ENCODE data around the gene ARSI. TPM values are rescaled to one million over a fixed set of nuclear protein-coding genes. Genes with fewer than 3 reads are reported as not detected.

ARSI gene
- total RNA-seq, 1 donor from 2014 or later = 3.5 TPM

GRCh38 chr5:150341331-150341730 is 38.6 kb upstream of the ARSI start:
- intact Hi-C loops (cut with DNase I) = no loop called here
- TF ChIP-seq CTCF (IDR thresholded peaks at IDR 0.05) = no peak
- no peak overlapping the region for H3K4me3 ChIP-seq
- H3K27me3 ChIP-seq (ENCODE audit: low read depth) = no peaks in the 10 kb centered on the region
- H3K4me1 ChIP-seq = no peaks in the 10 kb centered on the region
- DNase-seq (no peak), ATAC-seq (no peak)
- no peak overlapping the region for H3K27ac ChIP-seq
- no peaks in the 10 kb centered on the region for H3K36me3 ChIP-seq
- no peaks in the 10 kb centered on the region for H3K9me3 ChIP-seq

DNA sequence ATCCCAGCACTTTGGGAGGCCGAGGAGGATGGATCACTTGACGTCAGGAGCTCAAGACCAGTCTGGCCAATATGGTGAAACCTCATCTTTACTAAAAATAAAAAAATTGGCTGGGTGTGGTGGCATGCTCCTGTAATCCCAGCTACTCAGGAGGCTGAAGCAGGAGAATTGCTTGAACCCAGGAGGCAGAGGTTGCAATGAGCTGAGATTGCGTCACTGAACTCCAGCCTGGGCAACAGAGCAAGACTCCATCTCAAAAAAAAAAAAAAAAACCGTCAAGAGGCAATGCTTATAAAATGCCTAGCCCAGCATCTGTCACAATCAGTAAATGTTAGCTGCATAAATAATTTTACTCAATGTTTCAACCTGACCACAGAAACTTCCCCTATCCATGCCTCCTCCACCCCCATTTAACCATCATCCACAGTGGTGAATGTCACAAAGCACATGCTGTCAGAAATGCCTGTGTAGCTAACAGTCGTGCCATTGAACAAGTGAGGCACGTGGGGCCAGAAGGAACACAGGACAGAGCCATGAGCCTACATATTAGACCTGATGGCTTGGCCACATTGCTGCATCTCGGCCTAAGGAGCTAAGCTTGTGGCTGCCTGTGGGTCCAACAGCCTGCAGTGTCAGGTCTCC is 38.0 kb upstream of the ARSI start:
- DNase-seq (no peak), ATAC-seq (peak in 1 of 2 donors; percentile 19)
- H3K27ac ChIP-seq = no peak overlapping the region
- H3K4me1 ChIP-seq = no peaks in the 10 kb centered on the region
- no peaks in the 10 kb centered on the region for H3K36me3 ChIP-seq
- H3K9me3 ChIP-seq = no peaks in the 10 kb centered on the region
- intact Hi-C loops (cut with DNase I) = no loop called here
- no peak for TF ChIP-seq CTCF (IDR thresholded peaks at IDR 0.05)
- no peaks in the 10 kb centered on the region for H3K27me3 ChIP-seq (ENCODE audit: low read depth)
- H3K4me3 ChIP-seq = no peak overlapping the region

DNA sequence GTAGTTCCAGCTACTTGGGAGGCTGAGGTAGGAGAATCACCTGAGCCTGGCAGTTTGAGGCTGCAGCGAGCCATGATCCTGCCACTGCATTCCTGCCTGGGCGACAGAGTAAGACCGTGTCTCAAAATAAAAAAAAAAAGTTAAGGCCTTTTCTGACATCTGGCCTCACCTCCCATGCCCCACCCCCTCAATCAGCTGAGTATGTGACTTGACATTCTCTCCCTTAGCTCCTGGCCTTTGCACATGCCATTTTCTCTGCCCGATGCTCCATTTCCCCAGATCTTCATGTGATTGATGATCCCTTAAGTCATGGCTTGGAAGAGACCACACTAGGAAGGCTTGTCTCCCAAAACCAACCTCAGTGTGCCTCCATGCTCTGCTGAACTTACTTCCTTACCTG is 37.1 kb upstream of the ARSI start:
- DNase-seq = no peak
- Histone ChIP-seq H3K4me3 (no peak overlapping the region), H3K27me3 (ENCODE audit: low read depth) (no peaks in the 10 kb centered on the region), H3K36me3 (no peaks in the 10 kb centered on the region), H3K9me3 (no peaks in the 10 kb centered on the region), H3K27ac (no peak overlapping the region), H3K4me1 (no peaks in the 10 kb centered on the region)
- TF ChIP-seq CTCF (IDR thresholded peaks at IDR 0.05) = no peak
- ATAC-seq = no peak
- intact Hi-C loops (cut with DNase I) = no loop called here

DNA sequence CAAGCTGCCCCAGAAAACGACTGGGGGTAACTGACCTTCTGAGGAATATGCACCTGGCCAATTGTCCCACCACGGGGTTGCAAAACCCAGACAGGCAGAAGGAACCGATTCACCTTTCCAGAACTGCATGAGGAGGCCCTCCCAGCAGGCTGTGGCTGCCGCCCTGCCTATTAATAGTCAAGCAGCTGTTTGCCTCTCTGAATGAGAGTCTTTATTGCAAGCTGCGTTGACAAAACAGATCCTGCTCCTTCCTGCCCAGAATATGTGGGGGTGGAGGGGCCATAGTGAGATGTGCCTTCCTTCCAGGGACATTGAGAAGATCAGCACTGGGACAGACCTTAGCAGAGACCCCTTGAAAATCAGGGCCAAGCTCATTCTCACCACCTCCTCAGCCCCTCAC is 36.5 kb upstream of the ARSI start:
- no peaks in the 10 kb centered on the region for H3K9me3 ChIP-seq
- no peak for ATAC-seq
- no peak overlapping the region for H3K27ac ChIP-seq
- H3K27me3 ChIP-seq (ENCODE audit: low read depth) = no peaks in the 10 kb centered on the region
- TF ChIP-seq CTCF (IDR thresholded peaks at IDR 0.05) = no peak
- DNase-seq = no peak
- no peak overlapping the region for H3K4me3 ChIP-seq
- intact Hi-C loops (cut with DNase I) = no loop called here
- no peaks in the 10 kb centered on the region for H3K4me1 ChIP-seq
- H3K36me3 ChIP-seq = no peaks in the 10 kb centered on the region

- no peak for DNase-seq
- intact Hi-C loops (cut with DNase I) = no loop called here
- Histone ChIP-seq H3K36me3 (no peaks in the 10 kb centered on the region), H3K9me3 (no peaks in the 10 kb centered on the region), H3K27me3 (ENCODE audit: low read depth) (no peaks in the 10 kb centered on the region), H3K4me3 (no peak overlapping the region), H3K4me1 (no peaks in the 10 kb centered on the region), H3K27ac (no peak overlapping the region)
- ATAC-seq = no peak
- no peak for TF ChIP-seq CTCF (IDR thresholded peaks at IDR 0.05)
Measured at GRCh38 chr5:150338546-150338945, 35.8 kb upstream of the ARSI start.
